Activated naive CD4-positive, alpha-beta T cell treated with anti-CD3 and anti-CD28 coated beads for 36 hours (primary cell): Measurements from ENCODE around the gene PTPRN2. TPM values are rescaled to one million over a fixed set of nuclear protein-coding genes. Genes with fewer than 3 reads are reported as not detected.
"Not testable (repeated sequence)": the region's sequence is repeated elsewhere in the genome, so short reads cannot be mapped to it uniquely, and the experiment has no call there.

Experiments used
- CTCF ChIA-PET: fragments of 350-600 bp; sonication (Branson Sonifier 250); formaldehyde crosslinking; loops from one replicate; lab custom pipeline; 2021; ENCODE audit warnings: antibody characterized with exemption; lab: Charles Lee
- DNase-seq: peaks from one replicate; pipeline ENCODE4 v3.0.0-alpha.2; 2020
- H3K27ac Mint-ChIP-seq: one replicate; pipeline ENCODE4 v1.8.0; 2021; ENCODE audit warnings: mild to moderate bottlenecking, mixed read lengths
- H3K27me3 Mint-ChIP-seq: one replicate; pipeline ENCODE4 v1.8.0; 2021; ENCODE audit warnings: low read depth, mixed read lengths
- H3K36me3 Mint-ChIP-seq: one replicate; pipeline ENCODE4 v1.8.0; 2021; ENCODE audit warnings: low read depth, mixed read lengths
- H3K4me1 Mint-ChIP-seq: one replicate; pipeline ENCODE4 v1.8.0; 2021; ENCODE audit warnings: low read depth, mixed read lengths
- H3K4me3 Mint-ChIP-seq: one replicate; pipeline ENCODE4 v1.8.0; 2021; ENCODE audit warnings: mild to moderate bottlenecking, moderate library complexity, mixed read lengths
- H3K9me3 Mint-ChIP-seq: one replicate; pipeline ENCODE4 v1.8.0; 2021; ENCODE audit warnings: mixed read lengths
- intact Hi-C: fragments of 100-400 bp; cut with micrococcal nuclease; formaldehyde crosslinking; loops from one replicate; pipeline ENCODE4 v1.15.1; 2023
- total RNA-seq, 2 experiments: library from RNA; stranded (reverse); gene quantifications; one replicate each; pipeline ENCODE4 v1.2.3, GENCODE V29; 2021

Gene PTPRN2
- total RNA-seq, 2 experiments from 2014 or later, result 0.54 to 0.62 TPM

- Mint-ChIP-seq H3K27me3 (peaks cover 13% of the 10 kb centered on the region), H3K36me3 (no peaks in the 10 kb centered on the region), H3K4me1 (no peaks in the 10 kb centered on the region), H3K9me3 (no peaks in the 10 kb centered on the region), H3K27ac (no peak overlapping the region), H3K4me3 (no peak overlapping the region)
- CTCF ChIA-PET, result no interaction called here
- DNase-seq, result no peak
- intact Hi-C loops, result no loop called here
Observed at GRCh38 chr7:158432369-158433341, 155.0 kb downstream of the PTPRN2 start.

- no peak for DNase-seq
- Mint-ChIP-seq H3K27me3 (peaks cover 10% of the 10 kb centered on the region), H3K36me3 (no peaks in the 10 kb centered on the region), H3K4me3 (no peak overlapping the region), H3K9me3 (no peaks in the 10 kb centered on the region), H3K27ac (no peak overlapping the region), H3K4me1 (no peaks in the 10 kb centered on the region)
- CTCF ChIA-PET, result no interaction called here
- intact Hi-C loops, result no loop called here
Observed at GRCh38 chr7:158431941-158432347, 155.7 kb downstream of the PTPRN2 start.

- H3K4me3 Mint-ChIP-seq, result no peak overlapping the region
- no peaks in the 10 kb centered on the region for H3K4me1 Mint-ChIP-seq
- H3K36me3 Mint-ChIP-seq, result no peaks in the 10 kb centered on the region
- intact Hi-C loops, result no loop called here
- CTCF ChIA-PET, result no interaction called here
- H3K9me3 Mint-ChIP-seq, result no peaks in the 10 kb centered on the region
- H3K27me3 Mint-ChIP-seq, result peaks cover 9% of the 10 kb centered on the region
- no peak for DNase-seq
- H3K27ac Mint-ChIP-seq, result no peak overlapping the region
Observed at GRCh38 chr7:158431055-158431940, 156.3 kb downstream of the PTPRN2 start.

GRCh38 chr7:158430308-158431034 is 157.2 kb downstream of the PTPRN2 start:
- no peaks in the 10 kb centered on the region for H3K36me3 Mint-ChIP-seq
- no peak for DNase-seq
- no peaks in the 10 kb centered on the region for H3K4me1 Mint-ChIP-seq
- no peak overlapping the region for H3K27ac Mint-ChIP-seq
- no peaks in the 10 kb centered on the region for H3K9me3 Mint-ChIP-seq
- intact Hi-C loops, result no loop called here
- peaks cover 3% of the 10 kb centered on the region for H3K27me3 Mint-ChIP-seq
- CTCF ChIA-PET, result no interaction called here
- H3K4me3 Mint-ChIP-seq, result no peak overlapping the region

GRCh38 chr7:158428837-158429753 is 158.5 kb downstream of the PTPRN2 start:
- Mint-ChIP-seq H3K4me3 (no peak overlapping the region), H3K27me3 (no peaks in the 10 kb centered on the region), H3K9me3 (no peaks in the 10 kb centered on the region), H3K27ac (no peak overlapping the region), H3K36me3 (no peaks in the 10 kb centered on the region), H3K4me1 (no peaks in the 10 kb centered on the region)
- CTCF ChIA-PET, result no interaction called here
- DNase-seq, result no peak
- intact Hi-C loops, result no loop called here

- CTCF ChIA-PET, result no interaction called here
- no peak for DNase-seq
- H3K27ac Mint-ChIP-seq, result no peak overlapping the region
- intact Hi-C loops, result no loop called here
- H3K27me3 Mint-ChIP-seq, result peaks cover 2% of the 10 kb centered on the region
- H3K4me3 Mint-ChIP-seq, result no peak overlapping the region
- H3K36me3 Mint-ChIP-seq, result no peaks in the 10 kb centered on the region
- no peaks in the 10 kb centered on the region for H3K4me1 Mint-ChIP-seq
- no peaks in the 10 kb centered on the region for H3K9me3 Mint-ChIP-seq
Observed at GRCh38 chr7:158428131-158428836, 159.3 kb downstream of the PTPRN2 start.

GRCh38 chr7:158425676-158426075 is 161.9 kb downstream of the PTPRN2 start:
- H3K4me3 Mint-ChIP-seq, H3K36me3 Mint-ChIP-seq, intact Hi-C loops, CTCF ChIA-PET, H3K27me3 Mint-ChIP-seq, H3K4me1 Mint-ChIP-seq, H3K27ac Mint-ChIP-seq, H3K9me3 Mint-ChIP-seq, DNase-seq: not testable (repeated sequence)

- no peak overlapping the region for H3K27ac Mint-ChIP-seq
- no peaks in the 10 kb centered on the region for H3K9me3 Mint-ChIP-seq
- no peaks in the 10 kb centered on the region for H3K4me1 Mint-ChIP-seq
- H3K27me3 Mint-ChIP-seq, result peaks cover 2% of the 10 kb centered on the region
- CTCF ChIA-PET, result no interaction called here
- no peak overlapping the region for H3K4me3 Mint-ChIP-seq
- intact Hi-C loops, result no loop called here
- no peak for DNase-seq
- no peaks in the 10 kb centered on the region for H3K36me3 Mint-ChIP-seq
Observed at GRCh38 chr7:158424531-158424930, 163.1 kb downstream of the PTPRN2 start.

- H3K9me3 Mint-ChIP-seq, result peaks cover under 1% of the 10 kb centered on the region
- intact Hi-C loops, result no loop called here
- no peak overlapping the region for H3K27ac Mint-ChIP-seq
- H3K27me3 Mint-ChIP-seq, result peaks cover 2% of the 10 kb centered on the region
- no peak overlapping the region for H3K4me3 Mint-ChIP-seq
- H3K4me1 Mint-ChIP-seq, result no peaks in the 10 kb centered on the region
- H3K36me3 Mint-ChIP-seq, result no peaks in the 10 kb centered on the region
- no peak for DNase-seq
- CTCF ChIA-PET, result no interaction called here
Observed at GRCh38 chr7:158424011-158424410, 163.6 kb downstream of the PTPRN2 start.

GRCh38 chr7:158422887-158423560 is 164.6 kb downstream of the PTPRN2 start:
- DNase-seq, result no peak

More at GRCh38 chr7:158422887-158423560, 164.6 kb downstream of the PTPRN2 start:
- no peak overlapping the region for H3K4me3 Mint-ChIP-seq
- no peaks in the 10 kb centered on the region for H3K36me3 Mint-ChIP-seq
- peaks cover 2% of the 10 kb centered on the region for H3K27me3 Mint-ChIP-seq
- H3K4me1 Mint-ChIP-seq, result no peaks in the 10 kb centered on the region
- intact Hi-C loops, result no loop called here
- CTCF ChIA-PET, result no interaction called here
- no peak overlapping the region for H3K27ac Mint-ChIP-seq
- peaks cover 10% of the 10 kb centered on the region for H3K9me3 Mint-ChIP-seq
